ENCODE measurements around the gene PICK1.

The PICK1 gene

GRCh38 chr22:38103641-38104040 is 46.4 kb downstream of the PICK1 start:
- TF ChIP-seq, protein P1, sequence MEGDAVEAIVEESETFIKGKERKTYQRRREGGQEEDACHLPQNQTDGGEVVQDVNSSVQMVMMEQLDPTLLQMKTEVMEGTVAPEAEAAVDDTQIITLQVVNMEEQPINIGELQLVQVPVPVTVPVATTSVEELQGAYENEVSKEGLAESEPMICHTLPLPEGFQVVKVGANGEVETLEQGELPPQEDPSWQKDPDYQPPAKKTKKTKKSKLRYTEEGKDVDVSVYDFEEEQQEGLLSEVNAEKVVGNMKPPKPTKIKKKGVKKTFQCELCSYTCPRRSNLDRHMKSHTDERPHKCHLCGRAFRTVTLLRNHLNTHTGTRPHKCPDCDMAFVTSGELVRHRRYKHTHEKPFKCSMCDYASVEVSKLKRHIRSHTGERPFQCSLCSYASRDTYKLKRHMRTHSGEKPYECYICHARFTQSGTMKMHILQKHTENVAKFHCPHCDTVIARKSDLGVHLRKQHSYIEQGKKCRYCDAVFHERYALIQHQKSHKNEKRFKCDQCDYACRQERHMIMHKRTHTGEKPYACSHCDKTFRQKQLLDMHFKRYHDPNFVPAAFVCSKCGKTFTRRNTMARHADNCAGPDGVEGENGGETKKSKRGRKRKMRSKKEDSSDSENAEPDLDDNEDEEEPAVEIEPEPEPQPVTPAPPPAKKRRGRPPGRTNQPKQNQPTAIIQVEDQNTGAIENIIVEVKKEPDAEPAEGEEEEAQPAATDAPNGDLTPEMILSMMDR (IDR thresholded peaks at IDR 0.05), result no peak
- no peak overlapping the region for H3K27ac ChIP-seq
- DNase-seq (ENCODE audit: low spot score), result no peak
- no peak overlapping the region for H3K4me3 ChIP-seq

DNA sequence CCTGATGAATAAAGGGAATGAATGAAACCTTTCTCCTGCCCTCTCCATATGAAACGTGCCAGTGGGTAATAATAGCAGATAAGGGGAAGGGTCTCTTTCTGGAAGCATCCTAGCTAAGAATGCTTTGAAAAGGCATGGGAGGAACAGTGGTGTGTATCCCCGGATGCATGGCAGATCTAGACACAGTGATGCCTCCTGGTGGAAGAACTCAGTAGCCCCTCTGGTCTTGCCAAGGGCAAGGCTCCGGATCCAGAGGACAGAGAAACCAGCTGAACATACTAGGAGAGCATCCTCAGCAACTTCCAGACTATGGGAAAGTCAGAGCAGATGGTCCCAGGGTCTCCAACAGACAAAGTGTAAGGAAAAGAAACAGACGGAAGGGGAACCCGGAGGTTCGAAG is 46.9 kb downstream of the PICK1 start:
- TF ChIP-seq, protein P1 (IDR thresholded peaks at IDR 0.05), result no peak
- no peak overlapping the region for H3K4me3 ChIP-seq
- DNase-seq (ENCODE audit: low spot score), result no peak

GRCh38 chr22:38106814-38107578 is 49.8 kb downstream of the PICK1 start:
- no peak overlapping the region for H3K27ac ChIP-seq
- DNase-seq (ENCODE audit: low spot score), result no peak

More for the DNA sequence above, 46.9 kb downstream of the PICK1 start:
- no peak overlapping the region for H3K27ac ChIP-seq

DNA sequence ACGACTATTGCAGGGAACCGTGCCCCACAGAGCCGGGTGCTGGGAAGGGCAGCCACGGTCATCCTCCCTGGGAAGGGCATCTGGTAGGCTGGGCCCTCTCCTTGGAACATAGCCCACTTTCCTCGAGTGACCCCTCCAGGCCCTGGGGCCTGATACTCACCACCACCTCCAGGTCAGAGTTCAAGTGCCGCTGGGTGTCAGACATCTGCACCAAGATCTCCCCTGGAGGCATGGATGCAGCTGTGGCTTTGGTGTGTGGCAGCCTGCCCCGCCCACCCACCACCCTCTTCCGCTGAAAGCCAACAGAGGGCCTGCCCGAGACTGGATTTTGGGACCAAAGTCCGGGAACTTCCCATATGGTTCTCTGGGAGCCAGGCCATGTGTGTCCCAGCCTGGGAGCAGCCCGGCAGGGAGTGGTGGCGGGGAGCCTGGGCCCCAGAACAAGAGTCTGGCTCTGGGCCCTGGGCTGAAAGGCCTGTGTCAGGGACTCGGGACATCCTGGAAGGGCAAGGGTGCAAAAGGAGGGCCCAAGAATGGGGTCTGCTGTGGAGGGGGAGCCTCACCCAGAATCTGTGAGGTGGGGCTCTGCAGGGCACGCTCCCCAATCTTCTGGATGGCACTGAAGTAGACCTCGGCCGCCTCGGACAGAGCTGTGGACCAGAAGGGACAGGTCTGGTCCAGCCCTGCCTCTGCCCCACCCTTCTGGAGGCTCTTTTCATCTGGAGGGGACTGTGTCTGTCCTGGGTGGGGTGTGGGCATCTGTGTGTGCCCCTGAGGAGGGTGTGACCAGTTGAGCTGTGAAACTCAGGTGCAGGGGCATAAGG is 50.7 kb downstream of the PICK1 start:
- TF ChIP-seq, protein P1 (IDR thresholded peaks at IDR 0.05), result no peak
- DNase-seq (ENCODE audit: low spot score), result no peak
- Histone ChIP-seq H3K27ac (no peak overlapping the region), H3K4me3 (no peak overlapping the region)

More at GRCh38 chr22:38106814-38107578, 49.8 kb downstream of the PICK1 start:
- TF ChIP-seq, protein P1 (IDR thresholded peaks at IDR 0.05), result no peak
- H3K4me3 ChIP-seq, result no peak overlapping the region

DNA sequence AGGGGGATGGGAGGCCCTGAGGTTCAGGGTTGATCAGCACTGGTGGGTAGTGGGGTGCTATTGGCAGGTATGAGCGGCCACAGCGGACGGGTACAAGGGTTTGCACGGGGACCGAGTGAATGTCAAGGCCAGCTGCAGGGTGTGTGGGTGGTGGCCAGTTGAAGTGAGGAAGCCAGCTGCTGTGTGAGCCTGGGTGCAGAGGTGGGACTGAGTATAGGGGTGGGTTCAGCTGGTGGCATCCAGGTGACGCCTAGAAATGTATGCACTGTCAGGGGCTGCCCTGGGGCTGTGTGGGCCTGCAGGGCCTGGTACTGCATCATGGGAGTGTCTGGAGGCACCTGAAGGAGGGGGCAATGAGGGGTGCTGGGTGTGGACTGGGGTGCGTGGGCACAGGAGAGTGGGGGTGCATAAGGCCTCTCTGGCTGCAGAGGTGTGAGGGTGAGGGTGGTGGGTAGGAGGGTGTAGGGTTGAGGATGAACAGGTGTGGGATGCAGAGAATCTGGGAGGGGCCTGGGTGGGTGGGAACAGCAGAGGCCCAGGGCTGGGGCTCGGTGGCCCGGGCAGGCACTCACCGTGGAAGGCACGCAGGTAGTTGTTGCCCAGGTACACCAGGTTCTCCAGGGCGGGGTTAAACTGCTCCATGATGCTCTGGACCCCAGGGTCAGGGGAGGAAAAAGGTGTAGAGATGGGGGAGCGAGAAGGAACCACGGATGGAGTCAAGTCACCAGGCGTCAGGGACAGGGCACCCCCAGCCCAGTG is 51.5 kb downstream of the PICK1 start:
- Histone ChIP-seq H3K27ac (no peak overlapping the region), H3K4me3 (no peak overlapping the region)
- TF ChIP-seq, protein P1 (IDR thresholded peaks at IDR 0.05), result no peak
- DNase-seq (ENCODE audit: low spot score), result no peak

DNA sequence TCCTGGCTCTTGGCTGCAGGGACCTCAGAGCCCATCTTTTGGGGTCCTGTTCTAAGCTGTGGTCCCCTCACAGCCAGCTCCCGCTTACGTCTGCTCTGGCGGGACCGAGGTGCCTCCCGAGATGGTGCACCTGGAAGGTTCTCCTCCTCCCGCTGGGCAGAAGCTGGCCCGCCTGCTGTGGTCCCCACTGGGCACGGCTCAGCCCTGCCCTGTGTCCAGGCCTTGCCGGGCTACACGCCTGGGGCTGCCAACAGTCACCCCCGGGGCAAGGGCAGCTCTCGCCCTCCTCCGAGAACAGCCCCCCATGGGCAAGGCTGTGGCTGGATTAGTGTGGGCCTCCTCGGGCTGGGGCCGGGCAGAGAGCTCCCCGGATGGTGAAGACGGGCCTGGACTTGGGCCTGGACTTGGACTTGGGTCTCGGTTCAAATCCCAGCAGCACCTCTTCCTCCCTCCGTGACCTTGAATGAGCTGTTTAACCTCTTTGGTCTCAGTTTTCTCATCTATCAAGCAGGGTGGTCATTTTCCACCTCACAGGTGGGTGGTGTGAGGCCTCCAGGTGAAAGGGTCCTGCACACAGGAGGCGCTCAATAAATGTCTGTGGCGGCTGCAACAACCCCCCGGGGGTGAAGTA is 52.3 kb downstream of the PICK1 start:
- TF ChIP-seq, protein P1 (IDR thresholded peaks at IDR 0.05), result no peak
- no peak for DNase-seq (ENCODE audit: low spot score)
- H3K4me3 ChIP-seq, result no peak overlapping the region
- H3K27ac ChIP-seq, result no peak overlapping the region

All from coronary artery (tissue), 2 donors.